GM19025 (cell line): ENCODE data around the gene HAO1.
"Not testable (repeated sequence)": the region's sequence is repeated elsewhere in the genome, so short reads cannot be mapped to it uniquely, and the experiment has no call there.

Experiments
- ATAC-seq: cut with Tn5 transposase; IDR thresholded peaks from one replicate; pipeline ENCODE4 v1.9.1; 2021; ENCODE audit warnings: mild to moderate bottlenecking, low read depth, moderate library complexity; ENCODE audit not compliant: unreplicated experiment

Gene HAO1

GRCh38 chr20:7940341-7940740 lies at the start of gene HAO1:
HAO1 (minus strand) TSS chr20:7940458; CDS start chr20:7940422, 36 bp downstream.
- no peak for ATAC-seq

DNA sequence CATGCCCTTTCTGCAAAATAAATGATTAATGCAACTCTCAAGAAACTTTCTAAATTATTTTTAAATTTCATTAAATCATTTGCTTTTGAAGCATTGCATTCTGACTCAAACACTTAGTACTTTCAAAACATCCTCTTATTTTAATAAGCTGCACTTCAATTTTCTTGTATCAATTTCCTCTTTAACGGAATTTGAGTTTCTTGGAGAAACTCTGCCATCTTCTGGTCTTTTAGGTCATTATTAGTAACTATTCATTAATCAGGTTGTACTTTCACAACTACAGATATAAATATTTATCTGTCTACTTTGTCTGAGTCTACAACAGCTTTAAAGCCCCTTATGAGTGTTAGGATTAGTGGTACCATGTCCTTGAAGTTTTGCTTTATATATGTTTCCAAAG lies 49.1 kb upstream of the HAO1 start:
- no peak for ATAC-seq

DNA sequence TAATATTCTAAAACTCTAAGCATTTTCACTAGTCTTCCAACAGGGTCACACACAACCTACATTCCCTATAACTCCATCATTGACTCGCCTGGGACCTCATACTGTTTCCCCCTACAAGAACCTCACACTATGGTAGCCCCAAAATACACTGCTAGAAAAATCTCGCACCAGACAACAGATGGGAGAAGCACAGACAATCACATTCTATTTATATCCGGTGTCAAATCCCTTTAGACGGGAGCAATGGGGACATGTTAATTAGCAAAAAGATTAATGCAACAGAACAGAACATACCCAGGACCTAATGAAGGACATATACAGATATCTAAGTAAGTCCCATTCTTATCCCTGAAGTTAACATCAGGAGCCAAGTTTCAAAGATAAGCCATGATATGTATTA lies 45.7 kb upstream of the HAO1 start:
- ATAC-seq, result no peak

GRCh38 chr20:7984192-7984591 lies 43.9 kb upstream of the HAO1 start:
- ATAC-seq, result no peak

DNA sequence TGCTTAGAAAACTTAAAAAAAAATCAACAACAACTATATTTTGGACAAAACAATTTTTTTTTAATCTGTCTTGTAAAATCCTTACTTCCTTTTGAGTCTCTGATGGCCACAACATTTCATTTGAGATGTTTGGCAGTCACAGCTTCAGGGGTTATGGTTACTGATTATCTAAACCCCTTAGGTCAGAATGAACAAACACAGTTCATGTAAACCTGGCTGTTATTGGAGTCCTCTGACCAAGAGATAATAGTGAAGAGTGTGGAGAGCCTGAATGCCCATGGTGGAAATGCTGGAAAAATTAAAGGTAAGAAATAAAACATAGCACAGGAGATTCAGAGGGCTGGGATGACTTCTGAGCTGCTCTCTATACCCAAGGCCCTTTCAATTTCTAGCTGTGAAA lies 41.1 kb upstream of the HAO1 start:
- no peak for ATAC-seq

GRCh38 chr20:7980332-7981046 lies 40.2 kb upstream of the HAO1 start:
- ATAC-seq, result peak; percentile 66

- ATAC-seq, result no peak
These were observed 37.5 kb upstream of the HAO1 start for GRCh38 chr20:7977709-7978108.

DNA sequence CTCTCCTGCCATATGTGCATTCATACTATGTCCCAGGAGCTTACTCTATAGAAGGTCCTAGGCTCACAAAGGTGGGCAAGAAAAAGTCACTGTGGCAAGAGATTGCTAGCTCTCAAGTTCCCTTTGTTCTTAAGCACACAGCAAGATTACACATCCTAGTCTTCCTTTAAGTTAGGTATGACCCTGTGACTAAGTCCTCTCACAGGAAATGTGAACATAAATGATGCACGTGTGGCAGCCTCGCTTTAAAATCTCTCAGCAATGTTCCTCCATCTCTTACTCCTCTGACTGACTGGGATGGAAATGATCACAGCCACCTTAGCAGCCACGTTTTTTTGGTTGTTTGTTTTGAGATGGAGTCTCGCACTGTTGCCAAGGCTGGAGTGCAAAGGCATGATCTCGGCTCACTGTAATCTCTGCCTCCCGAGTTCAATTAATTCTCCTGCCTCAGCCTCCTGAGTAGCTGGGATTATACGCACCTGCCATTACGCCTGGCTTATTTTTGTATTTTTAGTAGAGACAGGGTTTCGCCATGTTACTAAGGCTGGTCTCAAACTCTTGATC lies 35.7 kb upstream of the HAO1 start:
- no peak for ATAC-seq

DNA sequence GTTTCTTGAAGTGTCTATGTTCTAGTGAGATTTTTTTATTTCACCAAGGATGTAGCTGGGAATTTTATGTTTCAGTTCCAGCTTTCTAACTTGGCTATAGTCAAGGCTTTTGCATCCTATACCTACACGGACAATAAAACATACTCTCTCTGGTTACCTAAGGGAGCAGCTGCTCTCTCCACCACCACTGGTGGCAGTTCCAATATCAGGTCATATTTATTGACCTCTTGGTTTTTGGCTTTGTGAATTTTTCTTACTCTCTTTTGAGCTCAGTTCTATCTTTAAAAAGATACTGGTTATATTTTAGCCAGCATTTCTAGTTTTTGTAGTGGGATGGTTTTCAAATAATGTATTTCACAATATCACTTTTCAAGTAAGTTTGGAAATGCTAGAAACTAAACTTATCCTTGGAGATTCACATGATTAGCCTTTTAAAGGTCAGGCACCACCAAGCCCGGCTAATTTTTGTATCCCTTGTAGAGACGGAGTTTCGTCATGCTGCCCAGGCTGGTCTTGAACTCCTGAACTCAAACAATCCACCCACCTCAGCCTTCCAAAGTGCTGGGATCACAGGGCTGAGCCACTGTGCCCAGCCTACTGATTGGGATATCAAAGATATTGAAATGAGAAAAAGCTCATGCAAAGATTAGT lies 34.7 kb upstream of the HAO1 start:
- no peak for ATAC-seq

GRCh38 chr20:7971536-7972280 lies 31.4 kb upstream of the HAO1 start:
- no peak for ATAC-seq

- no peak for ATAC-seq
These were observed 27.1 kb upstream of the HAO1 start for GRCh38 chr20:7967199-7967844.

DNA sequence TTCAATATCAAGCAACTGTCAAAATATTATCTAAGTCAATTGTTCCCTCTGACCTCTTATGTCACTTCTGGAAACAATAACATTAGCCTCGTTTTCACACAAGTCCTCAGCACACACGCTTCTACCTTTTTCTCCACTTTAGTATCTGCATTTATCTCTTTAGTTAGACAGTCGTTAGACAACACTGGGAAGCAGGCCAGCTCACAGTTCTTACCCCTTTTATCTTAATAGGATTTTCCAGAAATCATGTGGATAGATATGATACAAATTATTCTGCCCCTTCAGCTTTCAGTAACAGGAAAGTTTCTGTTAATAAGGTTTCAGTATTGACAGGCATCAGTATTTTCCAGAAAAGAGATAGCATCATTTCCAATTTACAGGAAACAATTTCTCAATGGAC lies 25.9 kb upstream of the HAO1 start:
- ATAC-seq, result no peak

DNA sequence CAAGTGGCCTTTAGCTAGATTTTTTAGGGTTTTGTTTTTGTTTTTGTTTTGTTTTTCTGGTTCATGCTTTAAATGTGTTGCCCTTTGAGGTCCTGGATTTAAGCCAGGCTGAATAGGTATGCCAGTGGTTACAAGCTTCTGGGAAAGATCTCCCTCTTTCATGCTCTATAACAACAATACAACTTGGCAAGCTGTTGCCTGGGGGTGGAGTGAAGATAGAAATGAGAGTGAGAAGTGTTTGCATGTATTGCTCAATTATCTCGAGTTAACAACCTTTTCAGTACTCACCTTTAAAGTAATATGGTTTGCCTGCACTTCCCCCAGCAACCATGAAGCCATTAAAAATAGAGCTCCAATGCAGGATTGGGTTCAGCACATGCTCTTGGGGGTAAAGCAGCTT lies 19.2 kb upstream of the HAO1 start:
- no peak for ATAC-seq

DNA sequence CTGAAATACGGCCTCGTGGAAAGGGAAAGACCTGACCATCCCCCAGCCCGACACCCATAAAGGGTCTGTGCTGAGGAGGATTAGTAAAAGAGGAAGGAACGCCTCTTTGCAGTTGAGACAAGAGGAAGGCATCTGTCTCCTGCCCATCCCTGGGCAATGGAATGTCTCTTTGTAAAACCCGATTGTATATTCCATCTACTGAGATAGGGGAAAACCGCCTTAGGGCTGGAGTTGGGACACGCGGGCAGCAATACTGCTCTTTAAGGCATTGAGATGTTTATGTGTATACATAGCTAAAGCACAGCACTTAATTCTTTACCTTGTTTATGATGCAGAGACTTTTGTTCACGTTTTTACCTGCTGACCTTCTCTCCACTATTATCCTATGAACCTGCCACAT lies 16.3 kb upstream of the HAO1 start:
- not testable (repeated sequence) for ATAC-seq

GRCh38 chr20:7950387-7950786 lies 10.1 kb upstream of the HAO1 start:
- ATAC-seq, result no peak

- no peak for ATAC-seq
These were observed 3.6 kb upstream of the HAO1 start for GRCh38 chr20:7943891-7944290.

GRCh38 chr20:7939663-7940062 lies 595 bp downstream of the HAO1 start:
- ATAC-seq, result no peak

DNA sequence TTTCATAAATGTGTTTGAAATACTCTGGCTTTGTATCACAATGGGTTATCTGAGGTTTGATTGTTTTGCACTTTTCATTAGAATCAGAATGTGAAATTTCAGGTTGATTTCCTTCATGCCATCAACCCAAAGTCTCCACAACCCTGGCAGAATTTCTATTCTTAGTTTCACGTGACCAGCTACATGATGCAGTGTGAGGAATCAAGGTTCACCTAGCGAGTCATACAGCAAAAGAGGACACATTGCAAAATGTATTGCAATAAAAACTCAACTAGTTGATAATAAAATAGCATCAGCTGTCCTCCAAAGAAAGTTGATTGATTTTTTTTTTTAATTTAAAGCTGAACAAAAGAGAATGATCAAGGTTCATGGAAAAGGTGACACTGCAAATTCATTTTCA lies 2.2 kb downstream of the HAO1 start:
- ATAC-seq, result no peak

- ATAC-seq, result no peak
These were observed 2.9 kb downstream of the HAO1 start for GRCh38 chr20:7937328-7937727.

DNA sequence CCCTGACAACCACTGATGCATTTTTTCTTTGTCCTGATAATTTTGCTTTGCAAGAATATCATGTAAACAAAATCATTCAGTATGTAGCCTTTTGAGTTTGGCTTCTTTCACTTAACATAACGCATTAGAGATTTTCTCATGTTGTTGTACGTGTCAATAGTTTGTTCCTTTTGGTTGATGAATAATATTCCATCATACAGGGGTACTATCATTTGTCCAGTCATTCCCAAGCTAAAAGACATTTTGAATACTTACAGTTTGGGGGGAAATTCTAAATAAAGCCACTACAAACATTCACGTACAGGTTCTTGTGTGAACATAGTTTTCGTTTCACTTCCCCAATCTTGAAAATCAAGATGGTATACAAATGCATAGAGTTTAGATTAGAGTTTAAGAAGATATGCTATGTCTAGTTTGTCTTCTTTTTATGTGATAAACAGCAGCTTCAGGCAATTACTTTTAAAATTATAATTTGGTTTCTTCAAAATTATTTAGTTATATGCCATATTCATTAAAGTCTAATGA lies 5.2 kb downstream of the HAO1 start:
- peak; percentile 48 for ATAC-seq

DNA sequence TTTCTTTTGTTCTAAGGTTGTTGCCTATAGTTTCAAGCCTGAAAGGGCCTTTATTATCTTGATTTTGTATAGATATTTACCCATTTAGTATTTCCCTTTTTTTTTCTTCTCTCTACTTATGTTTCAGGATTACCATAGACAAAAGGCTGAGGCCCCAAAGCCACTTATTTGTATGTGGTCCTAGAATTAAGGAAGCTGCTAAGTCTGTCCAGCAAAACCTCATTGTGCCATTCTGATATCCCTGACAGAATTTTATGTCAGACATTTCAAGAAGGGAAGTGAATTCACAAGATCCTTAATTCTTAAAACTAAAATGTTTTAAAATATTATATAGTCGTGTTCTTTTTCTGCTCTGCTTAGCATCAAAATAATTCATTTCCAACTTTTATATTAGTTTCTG lies 6.9 kb downstream of the HAO1 start:
- no peak for ATAC-seq
